OCI-LY1 (cell line): Measurements from ENCODE around the gene RYR3.

Experiments used
- H2AFZ ChIP-seq: fragments of 200-600 bp; sonication (generic), shearing (Covaris generic); 2 replicates; pipeline ENCODE4 v1.6.0; 2014; ENCODE audit warnings: antibody characterized with exemption, mild to moderate bottlenecking, low read length
- H3F3A ChIP-seq: fragments of 200-600 bp; sonication (generic), shearing (Covaris generic); 2 replicates; pipeline ENCODE4 v1.6.0; 2014; ENCODE audit warnings: mild to moderate bottlenecking, antibody characterized with exemption, low read length, moderate library complexity; ENCODE audit not compliant: insufficient read depth
- H3K27ac ChIP-seq: fragments of 200-600 bp; sonication (generic); 2 replicates; pipeline ENCODE4 v1.5.1; 2014; ENCODE audit warnings: low read length, mixed run types, mild to moderate bottlenecking, low read depth; ENCODE audit not compliant: poor library complexity, severe bottlenecking
- H3K27me3 ChIP-seq: fragments of 200-600 bp; sonication (generic); 2 replicates; pipeline ENCODE4 v1.6.0; 2014; ENCODE audit warnings: antibody characterized with exemption, mild to moderate bottlenecking, low read length, moderate library complexity; ENCODE audit not compliant: insufficient read depth
- H3K36me3 ChIP-seq: fragments of 200-600 bp; sonication (generic); 2 replicates; pipeline ENCODE4 v1.6.1; 2014; ENCODE audit warnings: mild to moderate bottlenecking, antibody characterized with exemption, low read length, moderate library complexity, mixed read lengths; ENCODE audit not compliant: insufficient read depth
- H3K4me1 ChIP-seq: fragments of 200-600 bp; sonication (generic); 2 replicates; pipeline ENCODE4 v1.5.1; 2014; ENCODE audit warnings: mild to moderate bottlenecking, low read length, moderate library complexity; ENCODE audit not compliant: insufficient read depth, severe bottlenecking
- H3K4me2 ChIP-seq: fragments of 200-600 bp; sonication (generic), shearing (Covaris generic); 2 replicates; pipeline ENCODE4 v1.6.1; 2014; ENCODE audit warnings: low read length
- H3K4me3 ChIP-seq: fragments of 200-600 bp; sonication (generic); 2 replicates; pipeline ENCODE4 v1.5.1; 2014; ENCODE audit warnings: low read length, low read depth, mild to moderate bottlenecking, mixed read lengths; ENCODE audit not compliant: poor library complexity, severe bottlenecking
- H3K79me2 ChIP-seq: fragments of 200-600 bp; shearing (Covaris generic); 2 replicates; pipeline ENCODE4 v1.6.1; 2016; ENCODE audit warnings: mixed run types, low read length, mixed read lengths; ENCODE audit not compliant: insufficient read depth
- H3K9ac ChIP-seq: fragments of 200-600 bp; sonication (generic), shearing (Covaris generic); 2 replicates; pipeline ENCODE4 v1.6.1; 2014; ENCODE audit warnings: mild to moderate bottlenecking, low read length, mixed read lengths
- H3K9me2 ChIP-seq: fragments of 200-600 bp; sonication (generic), shearing (Covaris generic); 2 replicates; pipeline ENCODE4 v1.6.1; 2014; ENCODE audit warnings: low read depth, mild to moderate bottlenecking, low read length, mixed read lengths
- H3K9me3 ChIP-seq: fragments of 200-600 bp; shearing (Covaris generic); 2 replicates; pipeline ENCODE4 v1.6.1; 2014; ENCODE audit warnings: low read length, mixed read lengths
- H4K20me1 ChIP-seq: fragments of 200-600 bp; sonication (generic), shearing (Covaris generic); 2 replicates; pipeline ENCODE4 v1.6.0; 2016; ENCODE audit warnings: mild to moderate bottlenecking, low read length; ENCODE audit not compliant: insufficient read depth
- EZH2 ChIP-seq: fragments of 200-600 bp; sonication (generic), shearing (Covaris generic); IDR thresholded peaks from 2 replicates; pipeline ENCODE4 v1.8.0; 2017; ENCODE audit warnings: borderline replicate concordance, mixed run types, mild to moderate bottlenecking, antibody characterized with exemption, low read length, moderate library complexity, mixed read lengths
- TF ChIP-seq, protein P1 (sequence below): fragments of 200-600 bp; sonication (generic), shearing (Covaris generic); IDR thresholded peaks from 2 replicates; pipeline ENCODE4 v1.5.1; 2017; ENCODE audit warnings: mild to moderate bottlenecking, antibody characterized with exemption, low read length, moderate library complexity, mixed read lengths

RYR3 gene

GRCh38 chr15:33882921-33883320 lies 572.2 kb downstream of the RYR3 start:
- Histone ChIP-seq H3K27me3 (no peaks in the 10 kb centered on the region), H3K36me3 (no peaks in the 10 kb centered on the region), H3K4me1 (no peaks in the 10 kb centered on the region), H2AFZ (no peak overlapping the region), H3K9me2 (no peaks in the 10 kb centered on the region), H3K9ac (no peak overlapping the region), H3K4me2 (no peak overlapping the region), H3K27ac (no peak overlapping the region), H3F3A (no peaks in the 10 kb centered on the region), H4K20me1 (no peaks in the 10 kb centered on the region), H3K79me2 (no peaks in the 10 kb centered on the region), H3K4me3 (no peak overlapping the region), H3K9me3 (no peaks in the 10 kb centered on the region)
- TF ChIP-seq, protein P1, sequence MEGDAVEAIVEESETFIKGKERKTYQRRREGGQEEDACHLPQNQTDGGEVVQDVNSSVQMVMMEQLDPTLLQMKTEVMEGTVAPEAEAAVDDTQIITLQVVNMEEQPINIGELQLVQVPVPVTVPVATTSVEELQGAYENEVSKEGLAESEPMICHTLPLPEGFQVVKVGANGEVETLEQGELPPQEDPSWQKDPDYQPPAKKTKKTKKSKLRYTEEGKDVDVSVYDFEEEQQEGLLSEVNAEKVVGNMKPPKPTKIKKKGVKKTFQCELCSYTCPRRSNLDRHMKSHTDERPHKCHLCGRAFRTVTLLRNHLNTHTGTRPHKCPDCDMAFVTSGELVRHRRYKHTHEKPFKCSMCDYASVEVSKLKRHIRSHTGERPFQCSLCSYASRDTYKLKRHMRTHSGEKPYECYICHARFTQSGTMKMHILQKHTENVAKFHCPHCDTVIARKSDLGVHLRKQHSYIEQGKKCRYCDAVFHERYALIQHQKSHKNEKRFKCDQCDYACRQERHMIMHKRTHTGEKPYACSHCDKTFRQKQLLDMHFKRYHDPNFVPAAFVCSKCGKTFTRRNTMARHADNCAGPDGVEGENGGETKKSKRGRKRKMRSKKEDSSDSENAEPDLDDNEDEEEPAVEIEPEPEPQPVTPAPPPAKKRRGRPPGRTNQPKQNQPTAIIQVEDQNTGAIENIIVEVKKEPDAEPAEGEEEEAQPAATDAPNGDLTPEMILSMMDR, result no peak
- TF ChIP-seq EZH2, result no peak

GRCh38 chr15:33888176-33888575 lies 577.4 kb downstream of the RYR3 start:
- no peaks in the 10 kb centered on the region for H3K9me3 ChIP-seq
- no peaks in the 10 kb centered on the region for H3K36me3 ChIP-seq
- no peaks in the 10 kb centered on the region for H4K20me1 ChIP-seq
- H2AFZ ChIP-seq, result no peak overlapping the region
- no peak overlapping the region for H3K9ac ChIP-seq
- TF ChIP-seq EZH2, result no peak
- TF ChIP-seq, protein P1, result no peak
- no peaks in the 10 kb centered on the region for H3K9me2 ChIP-seq
- no peak overlapping the region for H3K4me3 ChIP-seq
- H3K27ac ChIP-seq, result no peak overlapping the region
- H3K4me1 ChIP-seq, result no peaks in the 10 kb centered on the region
- H3K4me2 ChIP-seq, result no peak overlapping the region
- H3F3A ChIP-seq, result no peaks in the 10 kb centered on the region
- no peaks in the 10 kb centered on the region for H3K27me3 ChIP-seq
- no peaks in the 10 kb centered on the region for H3K79me2 ChIP-seq

GRCh38 chr15:33894193-33894592 lies 583.4 kb downstream of the RYR3 start:
- Histone ChIP-seq H3K27ac (no peak overlapping the region), H3K9ac (no peak overlapping the region), H3K79me2 (no peaks in the 10 kb centered on the region), H3K9me2 (no peaks in the 10 kb centered on the region), H3K36me3 (no peaks in the 10 kb centered on the region), H3K9me3 (no peaks in the 10 kb centered on the region), H2AFZ (no peak overlapping the region), H4K20me1 (no peaks in the 10 kb centered on the region), H3K4me1 (no peaks in the 10 kb centered on the region), H3K4me2 (no peak overlapping the region), H3K4me3 (no peak overlapping the region), H3F3A (no peaks in the 10 kb centered on the region), H3K27me3 (no peaks in the 10 kb centered on the region)
- TF ChIP-seq EZH2, result no peak
- TF ChIP-seq, protein P1, result no peak
